GM21515 (cell line): ENCODE data around the gene NCAPG2.

Source experiments
- ATAC-seq: cut with Tn5 transposase; IDR thresholded peaks from one replicate; pipeline ENCODE4 v1.9.1; 2021; ENCODE audit not compliant: unreplicated experiment

Gene NCAPG2, protein sequence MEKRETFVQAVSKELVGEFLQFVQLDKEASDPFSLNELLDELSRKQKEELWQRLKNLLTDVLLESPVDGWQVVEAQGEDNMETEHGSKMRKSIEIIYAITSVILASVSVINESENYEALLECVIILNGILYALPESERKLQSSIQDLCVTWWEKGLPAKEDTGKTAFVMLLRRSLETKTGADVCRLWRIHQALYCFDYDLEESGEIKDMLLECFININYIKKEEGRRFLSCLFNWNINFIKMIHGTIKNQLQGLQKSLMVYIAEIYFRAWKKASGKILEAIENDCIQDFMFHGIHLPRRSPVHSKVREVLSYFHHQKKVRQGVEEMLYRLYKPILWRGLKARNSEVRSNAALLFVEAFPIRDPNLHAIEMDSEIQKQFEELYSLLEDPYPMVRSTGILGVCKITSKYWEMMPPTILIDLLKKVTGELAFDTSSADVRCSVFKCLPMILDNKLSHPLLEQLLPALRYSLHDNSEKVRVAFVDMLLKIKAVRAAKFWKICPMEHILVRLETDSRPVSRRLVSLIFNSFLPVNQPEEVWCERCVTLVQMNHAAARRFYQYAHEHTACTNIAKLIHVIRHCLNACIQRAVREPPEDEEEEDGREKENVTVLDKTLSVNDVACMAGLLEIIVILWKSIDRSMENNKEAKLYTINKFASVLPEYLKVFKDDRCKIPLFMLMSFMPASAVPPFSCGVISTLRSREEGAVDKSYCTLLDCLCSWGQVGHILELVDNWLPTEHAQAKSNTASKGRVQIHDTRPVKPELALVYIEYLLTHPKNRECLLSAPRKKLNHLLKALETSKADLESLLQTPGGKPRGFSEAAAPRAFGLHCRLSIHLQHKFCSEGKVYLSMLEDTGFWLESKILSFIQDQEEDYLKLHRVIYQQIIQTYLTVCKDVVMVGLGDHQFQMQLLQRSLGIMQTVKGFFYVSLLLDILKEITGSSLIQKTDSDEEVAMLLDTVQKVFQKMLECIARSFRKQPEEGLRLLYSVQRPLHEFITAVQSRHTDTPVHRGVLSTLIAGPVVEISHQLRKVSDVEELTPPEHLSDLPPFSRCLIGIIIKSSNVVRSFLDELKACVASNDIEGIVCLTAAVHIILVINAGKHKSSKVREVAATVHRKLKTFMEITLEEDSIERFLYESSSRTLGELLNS

GRCh38 chr7:158704524-158705233, at the start of gene NCAPG2:
Gene NCAPG2, minus strand, starts transcription at chr7:158704804. Its CDS starts 2,905 bp downstream, at chr7:158701899.
- ATAC-seq: peak; percentile 97

- ATAC-seq: no peak
Measured at GRCh38 chr7:158753900-158754299, 49.3 kb upstream of the NCAPG2 start.

DNA sequence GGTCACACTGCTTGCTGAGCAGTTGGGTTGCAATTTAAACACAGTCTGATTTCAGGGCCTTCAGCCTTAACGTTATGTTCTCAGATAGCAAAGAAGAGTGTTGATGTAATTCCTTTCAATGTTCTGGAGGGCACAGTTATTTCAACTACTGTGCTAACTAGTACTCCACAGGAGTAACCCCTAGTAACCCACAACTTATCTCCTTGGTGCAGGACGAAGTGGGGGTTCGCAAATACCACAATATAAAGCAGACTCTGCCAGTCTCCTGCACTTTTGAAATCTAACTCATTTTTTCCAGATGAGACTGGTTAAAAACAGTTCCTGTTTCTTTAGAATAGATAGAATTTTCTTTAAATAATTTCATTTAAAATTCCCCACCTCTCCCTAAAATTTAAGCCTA, 47.1 kb upstream of the NCAPG2 start:
- ATAC-seq: no peak

- no peak for ATAC-seq
Measured at GRCh38 chr7:158751199-158751598, 46.6 kb upstream of the NCAPG2 start.

DNA sequence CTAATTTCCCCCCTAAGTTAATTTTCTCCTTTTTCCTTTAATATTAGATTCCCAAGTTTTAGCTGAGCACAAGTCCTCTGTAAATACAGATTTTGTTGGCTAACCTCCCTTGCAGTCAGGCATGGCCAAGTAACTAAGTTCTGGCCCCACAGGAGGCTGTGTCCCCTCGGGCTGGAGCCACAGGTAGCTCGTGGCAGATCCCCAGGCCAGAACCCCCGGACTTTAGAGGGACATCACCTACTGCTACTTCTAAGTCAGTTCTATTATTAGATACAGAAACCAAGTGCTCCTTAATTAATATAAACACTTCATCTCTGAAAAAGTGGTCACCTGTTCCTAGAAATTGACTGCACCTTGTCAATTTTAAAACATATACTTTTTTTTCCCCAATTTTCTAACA, 46.1 kb upstream of the NCAPG2 start:
- no peak for ATAC-seq

- ATAC-seq: no peak
Measured at GRCh38 chr7:158749396-158749795, 44.8 kb upstream of the NCAPG2 start.

GRCh38 chr7:158748335-158748734, 43.7 kb upstream of the NCAPG2 start:
- ATAC-seq: no peak

- no peak for ATAC-seq
Measured at GRCh38 chr7:158747408-158747807, 42.8 kb upstream of the NCAPG2 start.

DNA sequence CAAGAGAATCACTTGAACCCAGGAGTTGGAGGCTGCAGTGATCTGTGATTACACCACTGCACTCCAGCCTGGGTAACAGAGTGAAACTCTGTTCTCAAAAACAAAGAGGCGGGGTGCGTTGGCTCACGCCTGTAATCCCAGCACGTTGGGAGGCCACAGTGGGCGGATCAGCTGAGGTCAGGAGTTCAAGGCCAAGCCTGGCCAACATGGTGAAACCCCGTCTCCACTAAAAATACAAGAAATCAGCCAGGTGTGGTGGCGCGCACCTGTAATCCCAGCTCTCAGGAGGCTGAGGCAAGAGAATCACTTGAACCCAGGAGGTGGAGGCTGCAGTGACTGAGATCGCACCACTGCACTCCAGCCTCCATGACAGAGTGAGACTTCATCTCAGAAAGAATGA, 42.4 kb upstream of the NCAPG2 start:
- ATAC-seq: no peak

GRCh38 chr7:158745057-158745715, 40.6 kb upstream of the NCAPG2 start:
- no peak for ATAC-seq

DNA sequence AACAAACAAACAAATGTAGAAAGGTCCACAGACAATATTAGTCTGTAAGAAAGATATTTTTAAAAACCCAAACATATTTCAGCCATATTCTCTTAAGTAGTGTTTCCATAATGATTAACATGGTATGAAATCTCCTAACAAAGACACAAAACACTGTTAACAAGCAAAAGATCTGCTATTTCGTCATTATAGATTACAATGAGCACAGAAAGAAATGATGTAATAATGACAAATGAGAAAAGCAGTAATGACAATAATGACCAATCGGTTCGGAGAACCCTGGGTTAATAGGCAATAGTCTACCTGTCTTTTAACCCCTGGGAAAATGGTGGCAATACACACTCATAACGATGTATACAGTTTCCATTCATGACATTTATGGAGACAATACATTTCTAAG, 39.5 kb upstream of the NCAPG2 start:
- no peak for ATAC-seq

GRCh38 chr7:158743219-158743618, 38.6 kb upstream of the NCAPG2 start:
- no peak for ATAC-seq

DNA sequence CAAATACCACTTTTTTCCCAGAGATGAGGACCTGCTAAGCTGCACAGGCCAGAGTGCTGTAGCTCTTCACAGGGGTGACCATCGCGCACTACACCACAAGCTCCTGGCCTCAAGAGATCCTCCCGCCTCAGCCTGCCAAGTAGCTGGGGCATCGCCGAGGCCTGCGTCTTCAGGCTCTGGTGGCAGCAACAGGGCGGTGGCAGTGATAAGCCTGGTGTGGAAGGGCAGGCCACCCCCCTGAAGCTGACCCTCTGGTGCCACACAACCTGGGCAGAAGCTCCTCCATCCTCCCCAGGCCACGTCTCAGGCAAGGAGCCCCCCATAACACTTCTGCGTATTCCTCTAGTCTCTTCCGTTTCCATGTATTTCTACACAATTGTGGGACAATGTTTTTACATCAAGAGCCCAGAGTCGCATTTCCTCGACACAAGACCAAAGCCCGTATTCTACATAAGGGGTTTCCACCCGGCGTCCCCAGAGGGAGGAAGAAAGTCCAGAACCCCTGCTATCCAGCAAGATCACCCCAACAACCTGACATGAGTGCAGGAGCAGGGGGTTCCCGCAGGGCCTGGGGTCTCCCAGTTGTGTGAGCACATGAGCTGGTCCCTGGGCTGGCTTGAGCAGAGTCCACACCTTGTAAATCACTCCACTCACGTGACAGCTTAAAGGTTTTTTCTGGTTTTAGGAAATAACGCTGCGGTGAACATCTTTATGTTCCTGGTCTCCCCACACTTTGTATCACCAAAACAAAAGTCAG, 37.6 kb upstream of the NCAPG2 start:
- ATAC-seq: no peak

DNA sequence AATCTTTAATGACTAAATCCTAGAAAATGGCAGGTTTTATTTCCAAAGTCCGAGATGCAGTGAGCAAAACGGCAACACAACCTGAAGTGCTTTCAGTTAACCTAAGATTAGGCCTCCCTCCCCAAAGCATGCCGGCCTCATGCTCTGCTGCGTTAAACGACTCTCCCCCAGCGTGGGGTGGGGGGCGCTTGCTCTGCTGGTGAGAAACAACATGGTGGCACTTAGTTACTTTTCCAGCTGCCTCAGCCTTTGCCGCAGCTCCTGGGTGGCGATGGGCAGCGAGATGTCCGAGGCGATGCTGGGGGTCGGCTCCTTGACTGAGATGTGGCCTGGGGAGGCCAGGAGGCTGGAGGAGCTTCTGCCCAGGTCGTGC, 36.7 kb upstream of the NCAPG2 start:
- no peak for ATAC-seq

DNA sequence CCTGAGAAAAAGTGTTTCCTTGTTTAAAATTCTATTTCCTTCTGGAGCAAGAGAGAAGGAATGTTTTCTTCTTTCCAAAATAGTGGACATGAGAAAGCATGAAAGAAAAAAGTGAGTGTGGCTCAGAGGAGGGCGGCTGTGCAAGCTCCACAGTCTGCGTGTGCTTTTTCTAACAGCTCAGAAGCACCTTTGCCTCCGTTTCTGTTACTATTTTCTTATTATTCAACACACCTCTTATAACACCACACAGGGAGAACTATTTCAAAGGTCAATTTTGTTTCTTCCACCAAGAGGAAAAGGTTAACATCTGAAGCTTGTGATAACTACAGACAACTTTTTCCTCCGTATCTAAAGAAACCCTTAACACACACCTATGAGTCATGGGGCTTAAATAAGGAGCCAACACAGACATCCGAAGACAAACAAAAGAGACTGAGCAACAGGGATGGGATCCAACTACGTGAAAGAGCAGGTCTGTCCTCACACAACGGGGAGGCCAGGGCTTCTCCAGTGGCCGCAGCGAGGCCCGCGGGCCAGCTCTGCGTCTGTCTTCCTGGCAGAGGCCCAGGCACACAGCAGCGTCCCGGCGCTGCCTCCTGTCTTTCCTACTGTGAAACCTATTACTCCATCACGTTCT, 36.2 kb upstream of the NCAPG2 start:
- ATAC-seq: no peak

DNA sequence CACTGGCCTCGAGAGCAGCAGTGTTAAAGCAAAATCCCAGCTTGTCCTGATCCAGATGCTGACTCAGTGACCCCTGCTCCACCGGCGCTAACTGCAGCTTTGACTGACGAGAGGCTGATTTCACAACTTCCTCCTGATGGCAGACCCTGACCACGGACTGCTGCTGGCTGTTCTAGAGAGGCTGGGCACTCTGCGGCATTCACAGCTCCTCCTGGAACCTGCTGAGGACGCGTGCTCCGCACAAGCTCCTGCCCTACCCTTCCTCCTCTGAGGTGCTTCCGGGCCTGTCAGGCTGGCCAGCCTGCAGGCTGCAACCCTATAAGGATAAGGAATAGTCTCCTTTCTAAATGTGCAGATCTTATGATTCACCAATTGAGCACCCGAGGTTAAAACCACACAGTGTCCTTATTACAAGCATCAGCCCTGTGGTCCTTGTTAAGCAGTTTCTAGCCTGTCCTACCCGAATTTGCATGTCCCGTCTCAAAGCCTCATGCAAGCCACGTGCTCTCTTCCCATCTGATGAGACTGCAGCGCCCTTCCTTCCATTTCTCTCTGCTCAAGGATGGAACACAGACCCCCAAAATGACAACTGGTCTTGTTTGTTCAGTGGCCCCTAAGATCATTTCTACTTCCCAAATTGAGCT, 35.5 kb upstream of the NCAPG2 start:
- ATAC-seq: no peak

GRCh38 chr7:158738841-158739240, 34.2 kb upstream of the NCAPG2 start:
- no peak for ATAC-seq

- ATAC-seq: no peak
Measured at GRCh38 chr7:158737064-158737695, 32.6 kb upstream of the NCAPG2 start.
